HEK293T (cell line): Measurements from ENCODE around the gene MTA2.

ENCODE experiments used
- BHLHE40 ChIP-seq: fragments of 450-650 bp; IDR thresholded peaks from 2 replicates; pipeline ENCODE4 v1.6.1; 2016; ENCODE audit warnings: mild to moderate bottlenecking, moderate library complexity, borderline replicate concordance
- ELF4 ChIP-seq: fragments of 450-650 bp; IDR thresholded peaks from 2 replicates; pipeline ENCODE4 v1.6.1; 2017; ENCODE audit warnings: antibody characterized with exemption
- FOXA1 ChIP-seq: fragments of 450-650 bp; IDR thresholded peaks from 2 replicates; pipeline ENCODE4 v1.6.1; 2016; ENCODE audit warnings: mild to moderate bottlenecking
- FOXK2 ChIP-seq: fragments of 450-650 bp; IDR thresholded peaks from 2 replicates; pipeline ENCODE4 v1.6.1; 2016; ENCODE audit warnings: mild to moderate bottlenecking
- HDGF ChIP-seq: fragments of 450-650 bp; IDR thresholded peaks from 2 replicates; pipeline ENCODE4 v1.6.1; 2017; ENCODE audit warnings: antibody characterized with exemption, borderline replicate concordance
- LEF1 ChIP-seq: fragments of 450-650 bp; IDR thresholded peaks from 2 replicates; pipeline ENCODE4 v1.6.1; 2017; ENCODE audit warnings: mild to moderate bottlenecking, borderline replicate concordance
- SP1 ChIP-seq: fragments of 450-650 bp; IDR thresholded peaks from 2 replicates; pipeline ENCODE4 v1.6.1; 2017
- SUZ12 ChIP-seq: fragments of 450-650 bp; IDR thresholded peaks from 2 replicates; pipeline ENCODE4 v1.6.1; 2016; ENCODE audit warnings: mild to moderate bottlenecking
- TARDBP ChIP-seq: fragments of 450-650 bp; IDR thresholded peaks from 2 replicates; pipeline ENCODE4 v1.6.1; 2016
- ZNF384 ChIP-seq: fragments of 450-650 bp; IDR thresholded peaks from 2 replicates; pipeline ENCODE4 v1.6.1; 2016
- TF ChIP-seq, protein P1 (sequence below): fragments of 450-650 bp; IDR thresholded peaks from 2 replicates; pipeline ENCODE4 v1.6.1; 2016

DNA sequence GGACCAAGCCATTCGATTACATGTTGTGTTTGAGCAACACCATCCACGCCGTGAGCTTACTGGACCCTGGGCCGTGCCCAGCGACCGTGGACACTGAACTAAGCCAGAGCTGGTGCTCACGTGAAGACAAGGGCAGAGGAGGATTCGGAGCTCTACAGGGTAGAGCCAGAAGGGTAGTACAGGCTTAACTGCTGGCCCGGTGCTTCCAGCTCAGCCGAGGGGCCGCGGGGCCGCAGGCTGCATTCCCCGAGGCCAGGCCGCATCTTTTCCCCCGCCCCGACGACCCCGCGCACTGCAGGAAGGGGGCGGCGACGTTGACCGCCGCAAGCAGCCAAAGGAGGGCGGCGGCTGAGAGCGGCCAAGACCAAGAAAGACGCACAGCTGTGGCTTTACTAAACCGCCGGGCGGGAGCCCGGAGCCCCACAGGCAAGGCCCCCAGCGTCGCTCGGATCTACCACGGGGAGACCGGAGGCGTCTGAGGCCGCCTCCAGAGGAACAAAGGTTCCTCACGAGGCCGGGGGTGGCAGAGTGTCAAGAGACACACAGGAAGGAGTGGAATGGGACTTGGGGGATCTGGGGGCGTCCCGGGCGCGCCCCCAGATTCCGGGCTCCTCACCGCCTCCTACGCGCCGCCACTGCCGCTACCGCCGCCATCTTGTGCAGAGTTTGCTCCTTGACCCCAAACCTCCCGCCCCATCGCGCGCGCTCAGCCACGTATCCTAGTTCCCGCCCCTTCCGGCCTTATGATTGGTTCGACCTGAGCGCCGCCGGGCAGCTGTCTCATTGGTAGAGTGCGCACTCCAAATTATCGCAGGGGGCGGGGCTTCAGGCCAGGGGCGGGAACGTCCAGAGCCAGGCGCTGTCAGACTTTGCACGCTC lies 44.5 kb upstream of the MTA2 start, which contains the start of gene GANAB:
- TF ChIP-seq SP1 (no peak), LEF1 (no peak), ELF4 (0 out of 2 replicates have a peak, but pooled peaks have one; percentile 5), TARDBP (no peak), SUZ12 (no peak), BHLHE40 (no peak), ZNF384 (no peak), FOXA1 (no peak), FOXK2 (no peak), HDGF (no peak)
- TF ChIP-seq, protein P1, sequence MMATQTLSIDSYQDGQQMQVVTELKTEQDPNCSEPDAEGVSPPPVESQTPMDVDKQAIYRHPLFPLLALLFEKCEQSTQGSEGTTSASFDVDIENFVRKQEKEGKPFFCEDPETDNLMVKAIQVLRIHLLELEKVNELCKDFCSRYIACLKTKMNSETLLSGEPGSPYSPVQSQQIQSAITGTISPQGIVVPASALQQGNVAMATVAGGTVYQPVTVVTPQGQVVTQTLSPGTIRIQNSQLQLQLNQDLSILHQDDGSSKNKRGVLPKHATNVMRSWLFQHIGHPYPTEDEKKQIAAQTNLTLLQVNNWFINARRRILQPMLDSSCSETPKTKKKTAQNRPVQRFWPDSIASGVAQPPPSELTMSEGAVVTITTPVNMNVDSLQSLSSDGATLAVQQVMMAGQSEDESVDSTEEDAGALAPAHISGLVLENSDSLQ = peak; percentile 72
